UCSD-AML1 (cell line): ENCODE measurements around the gene NUP188.
"Not testable (repeated sequence)": the region's sequence is repeated elsewhere in the genome, so short reads cannot be mapped to it uniquely, and the experiment has no call there.

Experiments used
- DNase-seq: peaks from one replicate; lab custom pipeline; 2025; ENCODE audit not compliant: unreplicated experiment; lab: John Stamatoyannopoulos, UW

NUP188 gene

DNA sequence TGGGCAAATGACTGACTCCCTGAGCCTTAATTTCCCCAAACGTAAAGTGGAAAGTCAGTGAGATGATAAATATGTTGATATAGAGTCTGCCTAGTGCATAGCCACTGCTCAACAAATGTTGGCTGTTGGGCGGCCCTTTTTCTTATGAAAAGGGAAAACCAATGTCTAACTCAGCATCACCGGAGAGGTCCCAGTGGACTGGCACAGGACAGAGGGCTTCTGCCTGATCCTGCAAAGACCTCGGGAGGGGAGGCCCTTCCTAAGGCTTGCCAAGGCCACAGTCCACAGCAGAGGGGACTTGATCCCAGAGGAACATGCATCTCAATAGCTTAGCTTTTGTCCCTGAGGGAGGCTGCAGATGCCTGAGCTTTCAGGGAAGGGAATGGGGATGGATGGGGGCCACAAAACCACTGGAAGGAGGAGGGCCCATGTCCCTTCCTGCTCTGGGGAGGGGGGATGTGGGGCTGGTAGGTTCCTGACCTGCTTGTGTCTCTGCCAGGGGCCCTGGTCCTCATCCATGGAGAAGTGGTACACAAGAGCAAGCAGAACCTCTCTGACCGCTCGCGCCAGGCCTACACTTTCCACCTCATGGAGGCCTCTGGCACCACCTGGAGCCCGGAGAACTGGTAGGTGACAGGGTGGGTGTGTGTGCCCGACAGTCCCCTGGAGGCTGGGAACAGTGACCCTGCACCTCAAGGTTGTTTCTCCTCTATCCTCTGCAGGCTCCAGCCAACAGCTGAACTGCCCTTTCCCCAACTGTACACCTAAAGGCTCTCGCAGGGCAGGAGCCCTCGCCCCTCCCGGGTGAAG, 6.3 kb upstream of the NUP188 start:
- no peak for DNase-seq

DNA sequence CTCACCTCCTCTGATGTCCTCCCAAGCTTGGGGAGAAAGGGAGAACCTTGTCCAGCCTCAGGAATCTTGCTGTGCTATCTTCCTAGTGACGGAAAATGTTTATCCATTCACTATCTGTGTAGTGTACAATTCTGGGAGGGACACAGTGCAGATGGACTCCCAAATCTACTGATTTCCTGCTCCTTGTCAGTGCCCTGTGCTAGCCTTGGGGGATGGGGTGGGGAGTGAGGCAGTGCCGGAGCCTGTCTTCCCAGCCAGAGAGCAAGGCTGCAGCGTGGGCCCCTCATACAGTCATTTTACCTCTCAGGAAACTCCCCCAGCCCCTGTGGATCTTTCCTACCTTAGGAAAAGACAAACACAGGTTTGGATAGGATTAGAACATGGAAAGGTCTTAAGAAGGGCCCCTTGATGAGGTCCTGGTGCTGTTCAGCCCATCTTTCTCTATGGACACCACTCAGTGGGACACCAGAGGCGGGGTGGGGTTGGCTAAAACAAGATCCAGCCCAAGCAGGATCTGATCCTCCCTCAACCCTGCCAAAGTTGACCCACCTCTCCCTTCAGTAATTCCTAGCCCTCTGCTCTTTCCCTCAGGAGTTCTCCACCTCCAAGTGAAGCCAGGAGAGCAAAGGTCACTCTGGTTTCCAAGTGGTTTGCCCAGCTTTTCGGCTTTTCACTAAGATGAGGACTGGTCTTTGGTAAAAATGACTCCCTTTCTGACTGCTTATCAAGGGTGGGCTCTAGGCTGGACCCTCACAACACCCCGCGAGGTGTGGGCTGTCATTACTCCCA, 3.5 kb upstream of the NUP188 start:
- no peak for DNase-seq

DNA sequence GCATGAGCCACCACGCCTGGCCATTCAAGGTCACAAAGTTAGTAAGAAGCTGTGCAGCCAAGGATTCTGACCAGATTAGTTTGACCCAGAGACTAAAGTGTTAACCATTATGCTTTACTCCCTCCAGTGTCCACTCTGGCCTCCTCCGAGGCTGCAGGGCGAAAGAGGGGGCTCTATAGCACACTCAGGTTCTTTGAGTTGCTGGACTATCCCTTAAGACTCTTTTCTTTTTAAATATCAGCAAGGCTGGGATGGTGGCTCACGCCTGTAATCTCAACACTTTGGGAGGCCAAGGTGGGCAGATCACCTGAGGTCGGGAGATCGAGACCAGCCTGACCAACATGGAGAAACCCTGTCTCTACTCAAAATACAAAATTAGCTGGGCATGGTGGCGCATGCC, 2.5 kb upstream of the NUP188 start:
- not testable (repeated sequence) for DNase-seq

DNA sequence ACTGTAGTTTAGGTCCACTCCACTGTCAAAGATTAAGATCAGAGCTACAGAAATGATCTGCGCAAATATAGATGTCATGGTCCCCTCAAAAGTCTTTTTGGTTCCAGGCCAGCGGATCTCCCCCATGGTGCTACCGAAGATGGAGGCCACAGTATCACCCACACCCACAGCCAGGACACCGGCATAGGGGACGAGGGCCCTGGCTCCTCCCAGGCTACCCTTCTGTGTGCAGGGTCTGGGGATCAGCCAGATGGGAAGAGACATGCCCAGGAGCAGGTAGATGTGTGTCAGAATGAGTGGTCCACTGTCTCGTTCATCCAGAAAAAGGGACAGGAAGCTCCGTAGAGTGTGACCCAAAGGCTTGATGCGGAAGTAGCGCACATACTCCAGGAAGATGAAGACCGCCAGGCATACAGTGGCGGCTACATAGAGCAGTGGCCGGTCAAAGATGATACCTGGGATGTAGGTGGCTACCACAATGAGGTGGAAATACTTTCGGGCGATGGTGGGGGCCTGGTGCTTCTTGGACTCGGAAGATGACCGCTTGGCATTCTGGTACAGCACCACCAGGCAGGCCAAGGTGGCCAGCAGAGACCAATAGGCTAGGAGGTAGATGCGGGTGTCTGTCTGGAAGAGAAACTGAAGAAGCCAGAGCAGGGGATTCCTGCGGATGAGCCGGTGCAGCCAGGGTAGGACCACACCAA, 1.5 kb upstream of the NUP188 start:
- DNase-seq = no peak

DNA sequence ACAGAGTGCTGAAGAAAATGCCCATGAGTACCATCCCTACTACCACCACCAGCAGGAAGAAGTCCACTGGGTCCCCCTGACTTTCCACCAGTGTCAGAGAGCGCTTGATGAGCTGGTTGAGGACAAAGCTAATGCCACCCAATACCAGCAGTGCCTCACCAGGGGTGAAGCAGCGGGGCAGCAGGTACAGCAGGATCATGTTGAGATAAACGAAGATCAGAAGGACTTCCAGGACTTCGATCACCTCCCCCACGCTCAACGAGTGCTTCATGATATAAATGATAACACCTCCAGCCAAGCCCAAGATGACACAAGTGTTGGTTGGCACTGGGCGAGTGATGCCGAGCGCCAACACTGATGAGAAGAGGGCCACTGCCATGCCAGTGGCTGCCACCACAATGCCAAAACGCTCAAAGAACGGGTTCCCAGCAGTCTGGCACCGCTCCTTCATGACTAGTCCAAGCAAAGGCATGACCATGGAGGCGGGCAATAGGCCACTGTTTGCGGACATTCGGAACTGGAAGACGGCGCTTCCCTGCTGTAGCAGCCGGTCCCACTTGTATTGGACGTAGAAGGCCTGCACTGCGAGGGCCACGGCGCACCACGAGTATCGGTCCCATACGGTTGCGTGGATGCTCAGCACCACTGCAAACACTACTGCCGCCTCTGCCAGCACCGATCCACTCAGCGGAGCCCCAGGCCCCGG, 775 bp upstream of the NUP188 start:
- DNase-seq = no peak

DNA sequence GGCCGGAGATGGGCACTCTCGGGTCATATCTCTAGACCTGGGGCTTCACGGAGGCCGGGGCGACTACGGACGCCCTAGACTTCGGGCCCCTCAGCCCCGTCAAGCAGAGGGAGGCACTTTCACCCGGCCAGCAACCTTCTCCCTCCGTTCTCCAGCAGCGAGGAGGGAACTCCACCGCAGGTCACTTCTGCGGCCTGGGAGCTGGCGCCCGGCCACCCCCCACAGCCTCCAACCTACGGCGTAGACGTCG, 297 bp upstream of the NUP188 start:
- DNase-seq = no peak

DNA sequence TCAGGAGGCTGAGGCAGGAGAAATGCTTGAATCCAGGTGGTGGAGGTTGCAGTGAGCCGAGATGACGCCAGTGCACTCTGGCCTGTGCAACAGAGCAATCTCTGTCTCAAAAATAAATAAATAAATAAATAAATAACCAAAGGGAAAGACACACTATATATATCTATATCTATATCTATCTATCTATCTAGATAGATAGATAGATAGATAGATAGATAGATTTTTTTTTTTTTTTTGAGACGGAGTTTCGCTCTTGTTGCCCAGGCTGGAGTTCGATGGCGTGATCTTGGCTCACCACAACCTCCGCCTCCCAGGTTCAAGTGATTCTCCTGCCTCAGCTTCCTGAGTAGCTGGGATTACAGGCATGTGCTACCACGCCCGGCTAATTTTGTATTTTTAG, 13.9 kb downstream of the NUP188 start:
- not testable (repeated sequence) for DNase-seq

DNA sequence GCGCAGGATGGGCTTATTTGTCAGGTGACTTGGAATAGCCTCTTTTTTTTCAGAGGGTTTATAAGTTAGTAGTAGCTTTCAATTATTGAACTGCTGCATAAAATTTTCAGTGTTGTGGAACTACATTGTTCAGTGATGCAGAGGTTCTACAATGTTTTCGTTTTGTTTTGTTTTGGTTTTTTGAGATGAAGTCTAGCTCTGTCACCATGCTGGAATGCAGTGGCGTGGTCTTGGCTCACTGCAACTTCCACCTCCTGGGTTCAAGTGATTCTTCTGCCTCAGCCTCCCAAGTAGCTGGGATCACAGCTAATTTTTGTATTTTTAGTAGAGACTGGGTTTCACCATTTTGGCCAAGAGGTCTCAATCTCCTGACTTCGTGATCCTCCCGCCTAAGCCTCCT, 22.0 kb downstream of the NUP188 start:
- DNase-seq = no peak

DNA sequence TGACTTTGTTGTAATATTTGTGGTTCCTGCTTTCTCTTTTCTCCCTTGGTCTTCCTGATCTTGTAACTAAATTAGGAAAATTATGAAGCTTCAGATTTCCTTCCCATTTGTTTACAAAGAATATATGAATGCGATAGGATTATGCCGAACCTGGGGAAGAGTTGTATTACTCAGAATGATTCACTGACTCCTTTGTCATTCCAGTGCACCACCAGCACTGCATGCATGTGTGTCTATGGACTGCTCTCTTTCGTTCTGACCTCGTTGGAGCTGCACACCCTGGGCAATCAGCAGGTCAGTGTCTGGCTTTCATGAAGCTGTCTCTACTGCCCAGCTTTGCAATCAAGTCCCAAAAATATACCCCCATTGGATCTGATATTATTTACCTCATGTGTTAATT, 25.5 kb downstream of the NUP188 start:
- DNase-seq = no peak

DNA sequence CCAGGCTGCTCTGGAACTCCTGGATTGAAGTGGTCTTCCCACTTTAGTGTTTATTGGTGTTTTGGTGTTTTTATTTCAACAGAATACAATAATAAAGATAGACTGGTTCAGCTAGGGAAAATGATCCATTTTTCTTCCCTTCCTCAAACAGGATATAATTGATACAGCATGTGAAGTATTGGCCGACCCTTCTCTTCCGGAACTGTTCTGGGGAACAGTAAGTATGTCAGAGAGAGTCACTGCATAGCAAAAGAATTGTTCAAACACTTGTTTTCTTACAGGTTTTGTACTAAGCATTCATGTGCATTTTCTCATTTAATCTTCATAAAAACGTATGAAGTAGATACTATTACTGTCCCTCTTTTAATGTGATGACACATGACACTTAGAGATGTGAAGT, 31.6 kb downstream of the NUP188 start:
- DNase-seq = no peak

DNA sequence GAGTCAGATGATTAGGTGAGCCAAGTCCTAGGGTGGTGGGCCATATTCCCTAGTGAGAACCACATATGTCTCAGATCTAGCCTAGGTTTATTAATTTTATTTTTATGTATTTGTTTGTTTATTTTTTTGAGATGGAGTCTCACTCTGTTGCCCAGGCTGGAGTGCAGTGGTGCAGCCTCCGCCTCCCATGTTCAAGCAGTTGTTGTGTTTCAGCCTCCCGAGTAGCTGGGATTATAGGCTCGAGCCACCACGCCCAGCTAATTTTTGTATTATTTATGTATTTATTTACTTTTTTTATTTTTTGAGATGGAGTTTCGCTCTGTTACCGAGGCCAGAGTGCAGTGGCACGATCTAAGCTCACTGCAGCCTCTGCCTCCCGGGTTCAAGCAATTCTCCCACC, 36.0 kb downstream of the NUP188 start:
- no peak for DNase-seq

DNA sequence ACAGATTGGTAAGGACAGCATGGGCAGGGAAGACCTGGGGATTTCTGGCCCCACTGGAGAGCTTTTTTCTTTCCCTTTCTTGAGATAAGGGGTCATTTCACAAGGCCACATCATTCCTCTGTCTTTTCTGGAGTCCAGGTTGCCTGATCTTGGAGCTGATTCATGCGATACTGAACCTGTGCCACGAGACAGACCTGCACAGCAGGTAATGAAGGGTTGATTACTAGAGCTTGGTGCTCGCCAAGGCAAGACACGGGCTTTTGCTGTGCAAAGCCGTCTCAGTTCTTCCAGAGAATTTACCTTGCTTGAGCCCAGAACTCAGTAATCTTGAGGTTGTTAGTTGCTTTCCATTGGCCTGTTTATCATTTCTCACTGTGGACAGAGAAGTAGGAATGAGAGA, 39.2 kb downstream of the NUP188 start:
- DNase-seq = no peak

DNA sequence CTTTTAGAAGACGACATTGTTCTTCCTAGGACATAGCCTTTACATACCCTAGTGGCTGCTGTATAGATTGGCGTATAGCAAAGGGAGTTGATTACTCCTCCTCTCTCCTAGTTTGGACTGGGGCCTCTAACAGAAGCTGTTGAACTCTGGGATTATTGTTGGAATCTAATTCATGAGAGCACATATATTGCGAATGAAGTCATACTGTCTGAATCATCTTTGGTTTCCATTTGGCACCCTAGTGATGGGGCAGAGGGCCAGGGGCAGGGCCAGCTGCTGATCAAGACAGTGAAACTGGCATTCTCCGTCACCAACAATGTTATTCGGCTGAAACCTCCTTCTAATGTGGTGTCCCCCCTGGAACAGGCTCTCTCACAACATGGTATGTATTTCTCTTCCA, 40.3 kb downstream of the NUP188 start:
- DNase-seq = no peak

DNA sequence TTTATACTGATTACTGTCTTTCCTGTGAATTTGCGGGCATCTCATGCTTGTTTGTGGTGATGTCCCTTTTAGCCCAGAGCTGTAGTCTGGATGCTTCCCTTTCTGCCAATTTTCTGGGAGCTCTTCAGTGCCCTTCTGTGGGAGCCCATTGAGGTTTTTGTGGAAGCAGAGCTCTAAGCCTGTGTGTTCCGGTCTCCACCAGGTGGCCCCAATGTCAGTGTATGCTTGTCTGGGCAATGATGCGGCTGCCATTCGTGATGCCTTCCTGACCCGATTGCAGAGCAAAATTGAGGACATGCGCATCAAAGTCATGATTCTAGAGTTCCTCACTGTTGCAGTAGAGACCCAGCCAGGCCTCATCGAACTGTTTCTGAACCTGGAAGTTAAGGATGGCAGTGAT, 45.5 kb downstream of the NUP188 start:
- DNase-seq = no peak

DNA sequence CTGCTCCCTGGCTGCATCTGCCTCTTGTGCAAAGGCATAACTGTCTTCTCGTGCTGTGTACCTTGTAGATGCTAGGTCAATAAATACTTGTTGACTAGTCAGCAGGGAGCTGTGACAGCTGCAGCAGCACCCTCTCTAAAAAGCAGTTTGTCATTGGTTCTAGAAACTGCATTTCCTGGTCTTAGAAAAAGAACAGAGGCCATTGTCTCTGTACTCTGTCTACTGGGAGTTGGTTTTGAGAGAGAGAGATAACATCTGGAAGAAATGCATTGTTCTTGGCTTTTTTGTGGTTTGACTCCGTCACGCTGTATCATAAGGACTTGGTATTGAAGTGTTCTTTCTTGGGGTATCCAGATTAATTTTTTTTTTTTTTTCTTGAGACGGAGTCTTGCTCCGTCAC, 48.3 kb downstream of the NUP188 start:
- no peak for DNase-seq

DNA sequence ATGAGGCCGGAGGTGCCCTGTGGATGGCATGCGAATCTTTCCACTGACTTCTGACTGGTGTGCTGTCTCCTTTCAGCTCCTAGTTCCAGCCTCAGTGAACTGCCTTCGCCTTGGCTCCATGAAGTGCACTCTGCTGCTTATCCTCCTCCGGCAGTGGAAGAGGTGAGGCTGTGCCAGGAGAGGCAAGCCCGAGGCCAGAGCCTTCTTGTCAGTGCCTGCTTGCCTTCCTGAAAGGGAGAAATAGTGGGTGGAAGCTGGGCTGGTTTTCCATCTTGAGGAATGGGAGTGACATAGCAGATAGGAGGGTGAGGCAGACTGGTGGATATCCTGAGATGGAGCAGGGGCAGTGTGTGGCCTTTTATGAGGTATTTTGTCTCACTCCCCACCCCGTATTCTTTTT, 51.0 kb downstream of the NUP188 start:
- DNase-seq = no peak

DNA sequence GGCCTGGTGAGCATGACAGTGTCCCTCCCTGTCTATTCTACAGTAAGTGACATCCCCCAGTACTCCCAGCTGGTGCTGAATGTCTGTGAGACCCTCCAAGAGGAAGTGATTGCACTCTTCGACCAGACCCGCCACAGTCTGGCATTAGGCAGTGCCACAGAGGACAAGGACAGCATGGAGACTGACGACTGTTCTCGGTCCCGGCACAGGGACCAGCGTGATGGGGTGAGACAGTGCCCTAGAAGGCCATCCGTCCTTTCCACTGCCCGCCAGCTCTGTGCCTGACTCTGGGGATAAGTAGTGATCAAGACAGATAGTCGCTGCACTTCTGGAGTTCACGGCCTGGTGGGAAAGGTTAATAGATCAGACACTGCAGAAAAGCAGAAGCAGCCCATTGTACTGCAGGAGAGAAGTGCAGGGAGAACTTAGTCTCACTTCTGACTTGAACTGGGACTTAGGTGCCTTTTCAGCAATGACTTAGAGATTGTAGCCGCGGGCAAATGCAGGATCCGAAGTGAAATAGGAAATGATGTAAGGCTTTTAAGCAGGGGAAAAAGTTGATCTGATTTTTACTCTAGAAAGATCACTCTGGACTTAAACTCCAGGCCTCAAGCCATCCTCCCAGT, 52.2 kb downstream of the NUP188 start:
- DNase-seq = no peak

DNA sequence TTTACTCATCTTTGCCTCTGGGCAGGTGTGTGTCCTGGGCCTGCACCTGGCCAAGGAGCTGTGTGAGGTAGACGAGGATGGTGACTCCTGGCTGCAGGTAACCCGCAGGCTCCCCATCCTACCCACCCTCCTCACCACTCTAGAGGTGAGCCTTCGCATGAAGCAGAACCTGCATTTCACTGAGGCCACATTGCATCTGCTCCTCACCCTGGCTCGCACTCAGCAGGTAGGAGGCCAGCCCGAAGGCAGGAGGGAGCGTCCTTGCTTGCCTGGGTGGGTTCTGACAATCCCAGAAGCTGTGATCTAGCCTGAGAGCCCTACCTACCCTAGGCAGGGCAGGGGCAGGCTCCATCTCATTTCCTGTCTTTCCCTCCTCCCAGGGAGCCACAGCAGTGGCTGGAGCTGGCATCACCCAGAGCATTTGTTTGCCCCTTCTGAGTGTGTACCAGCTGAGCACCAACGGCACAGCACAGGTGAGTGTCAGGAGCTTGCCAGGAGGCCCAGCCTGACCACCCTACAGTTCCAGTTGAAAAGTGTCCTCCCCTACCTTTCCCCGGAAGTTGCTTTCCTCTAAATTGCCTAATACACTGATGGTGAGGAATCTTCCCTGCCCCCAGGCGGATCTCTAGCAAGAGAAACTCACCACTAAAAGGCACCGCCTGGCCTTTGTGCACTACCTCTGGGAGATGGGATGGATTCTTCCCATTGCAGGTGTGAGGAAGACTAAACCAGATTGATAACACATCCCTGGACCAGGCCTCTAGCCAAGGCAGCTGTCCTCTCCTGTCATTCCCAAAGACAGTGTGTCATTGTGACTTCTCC, 54.2 kb downstream of the NUP188 start:
- no peak for DNase-seq

DNA sequence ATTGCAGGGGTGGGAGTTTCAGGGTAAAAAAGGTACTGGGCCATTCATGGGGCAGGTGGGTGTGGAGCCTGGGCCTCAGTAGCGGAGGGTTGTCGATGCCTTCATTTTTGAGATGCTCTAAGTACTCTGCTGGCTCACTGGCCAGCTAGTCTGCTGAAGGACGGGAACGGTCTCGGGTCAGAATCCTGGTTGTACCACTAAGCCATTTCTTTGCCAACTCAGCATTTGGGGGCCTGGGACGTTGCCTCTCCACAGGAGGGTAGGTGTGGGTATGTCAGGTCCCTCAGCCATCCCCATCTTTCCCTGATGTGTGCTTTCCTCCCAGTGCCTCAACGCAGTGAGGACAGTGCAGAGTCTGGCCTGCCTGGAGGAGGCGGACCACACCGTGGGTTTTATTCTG, 55.5 kb downstream of the NUP188 start:
- no peak for DNase-seq

DNA sequence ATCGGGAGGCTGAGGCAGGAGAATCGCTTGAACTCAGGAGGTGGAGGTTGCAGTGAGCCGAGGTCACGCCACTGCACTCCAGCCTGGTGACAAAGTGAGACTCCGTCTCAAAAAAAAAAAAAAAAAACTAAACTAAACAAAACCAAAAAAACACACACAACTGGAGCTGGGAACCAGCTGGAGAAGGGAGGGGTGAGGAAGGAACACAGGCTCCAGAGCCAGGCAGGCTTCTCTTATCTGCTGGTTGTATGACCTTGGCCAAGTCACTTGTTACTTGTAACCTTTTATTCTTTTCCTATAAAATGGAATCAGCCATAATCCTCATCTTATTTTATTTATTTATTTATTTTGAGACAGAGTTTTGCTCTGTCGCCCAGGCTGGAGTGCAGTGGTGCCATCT, 56.7 kb downstream of the NUP188 start:
- not testable (repeated sequence) for DNase-seq
